Esophagus squamous epithelium (tissue), 4 donors: ENCODE measurements around the gene WNT5A.

ENCODE experiments used
- POLR2A ChIP-seq, 4 donors: fragments of 450-650 bp; IDR thresholded peaks; one replicate each; pipeline ENCODE4 v1.6.1; 2017; ENCODE audit warnings: antibody characterized with exemption in 4 of 4, mild to moderate bottlenecking in 4 of 4, moderate library complexity in 3 of 4
- TF ChIP-seq, protein P1 (sequence below), 6 experiments: fragments of 450-650 bp in 4 of 6; fragments of 200-600 bp in 2 of 6; sonication (generic) in 2 of 6; IDR thresholded peaks; one replicate each; pipeline ENCODE4 v1.5.1; 2016 to 2019; ENCODE audit warnings: antibody characterized with exemption in 6 of 6, mild to moderate bottlenecking in 4 of 6, moderate library complexity in 4 of 6

- TF ChIP-seq, protein P1, sequence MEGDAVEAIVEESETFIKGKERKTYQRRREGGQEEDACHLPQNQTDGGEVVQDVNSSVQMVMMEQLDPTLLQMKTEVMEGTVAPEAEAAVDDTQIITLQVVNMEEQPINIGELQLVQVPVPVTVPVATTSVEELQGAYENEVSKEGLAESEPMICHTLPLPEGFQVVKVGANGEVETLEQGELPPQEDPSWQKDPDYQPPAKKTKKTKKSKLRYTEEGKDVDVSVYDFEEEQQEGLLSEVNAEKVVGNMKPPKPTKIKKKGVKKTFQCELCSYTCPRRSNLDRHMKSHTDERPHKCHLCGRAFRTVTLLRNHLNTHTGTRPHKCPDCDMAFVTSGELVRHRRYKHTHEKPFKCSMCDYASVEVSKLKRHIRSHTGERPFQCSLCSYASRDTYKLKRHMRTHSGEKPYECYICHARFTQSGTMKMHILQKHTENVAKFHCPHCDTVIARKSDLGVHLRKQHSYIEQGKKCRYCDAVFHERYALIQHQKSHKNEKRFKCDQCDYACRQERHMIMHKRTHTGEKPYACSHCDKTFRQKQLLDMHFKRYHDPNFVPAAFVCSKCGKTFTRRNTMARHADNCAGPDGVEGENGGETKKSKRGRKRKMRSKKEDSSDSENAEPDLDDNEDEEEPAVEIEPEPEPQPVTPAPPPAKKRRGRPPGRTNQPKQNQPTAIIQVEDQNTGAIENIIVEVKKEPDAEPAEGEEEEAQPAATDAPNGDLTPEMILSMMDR (IDR thresholded peaks at IDR 0.05): no peak
- TF ChIP-seq POLR2A (IDR thresholded peaks at IDR 0.05): no peak
Measured at GRCh38 chr3:55492976-55493375, 5.9 kb upstream of the WNT5A start.
